Neural cell (in vitro differentiated cells): ENCODE results near the gene PBX4. TPM values are rescaled to one million over a fixed set of nuclear protein-coding genes. Genes with fewer than 3 reads are reported as not detected.

Source experiments
- H2AFZ ChIP-seq: fragments of 200-600, 300-800 bp; sonication (generic), shearing (Covaris generic); 2 replicates; pipeline ENCODE4 v1.6.0; 2014; ENCODE audit warnings: low read depth, mild to moderate bottlenecking, antibody characterized with exemption, low read length, moderate library complexity
- H3F3A ChIP-seq: fragments of 200-600 bp; shearing (Covaris generic); 2 replicates; pipeline ENCODE4 v1.6.1; 2016; ENCODE audit warnings: mild to moderate bottlenecking, moderate library complexity, mixed read lengths, antibody characterized with exemption, low read length; ENCODE audit not compliant: insufficient read depth, poor library complexity, severe bottlenecking
- H3K27ac ChIP-seq: fragments of 200-600, 300-800 bp; sonication (generic), shearing (Covaris generic); 2 replicates; pipeline ENCODE4 v1.5.1; 2014; ENCODE audit warnings: mild to moderate bottlenecking, low read length, moderate library complexity
- H3K27me3 ChIP-seq: fragments of 300-800, 200-600 bp; sonication (generic), shearing (Covaris generic); 2 replicates; pipeline ENCODE4 v1.6.0; 2014; ENCODE audit warnings: mild to moderate bottlenecking, low read depth, low read length, moderate library complexity; ENCODE audit not compliant: insufficient read depth
- H3K36me3 ChIP-seq: fragments of 300-800, 200-600 bp; sonication (generic), shearing (Covaris generic); 2 replicates; pipeline ENCODE4 v1.5.1; 2014; ENCODE audit warnings: mild to moderate bottlenecking, antibody characterized with exemption, low read length, moderate library complexity; ENCODE audit not compliant: insufficient read depth
- H3K4me2 ChIP-seq: fragments of 300-800, 200-600 bp; sonication (generic), shearing (Covaris generic); 2 replicates; pipeline ENCODE4 v1.6.0; 2014; ENCODE audit warnings: mild to moderate bottlenecking, low read length
- H3K4me3 ChIP-seq: fragments of 300-800, 200-600 bp; sonication (generic), shearing (Covaris generic); 2 replicates; pipeline ENCODE4 v1.5.1; 2014; ENCODE audit warnings: mild to moderate bottlenecking, low read length, moderate library complexity
- H3K79me2 ChIP-seq: fragments of 200-600 bp; shearing (Covaris generic); replicated peaks from 2 replicates; pipeline ENCODE4 v1.6.0; 2014; ENCODE audit warnings: mild to moderate bottlenecking, low read length, moderate library complexity; ENCODE audit not compliant: insufficient read depth
- H3K9ac ChIP-seq: fragments of 300-800, 200-600 bp; sonication (generic), shearing (Covaris generic); 2 replicates; pipeline ENCODE4 v1.6.1; 2016; ENCODE audit warnings: mild to moderate bottlenecking, low read length, mixed read lengths
- H3K9me2 ChIP-seq: fragments of 200-600 bp; shearing (Covaris generic); 2 replicates; pipeline ENCODE4 v1.6.1; 2016; ENCODE audit warnings: mild to moderate bottlenecking, low read length, mixed read lengths; ENCODE audit not compliant: insufficient read depth
- H3K9me3 ChIP-seq: fragments of 200-600, 300-800 bp; sonication (generic), shearing (Covaris generic); 2 replicates; pipeline ENCODE4 v1.6.1; 2016; ENCODE audit warnings: mild to moderate bottlenecking, mixed run types, low read length, moderate library complexity, mixed read lengths
- H4K20me1 ChIP-seq: fragments of 200-600 bp; shearing (Covaris generic); 2 replicates; pipeline ENCODE4 v1.6.1; 2016; ENCODE audit warnings: mild to moderate bottlenecking, mixed run types; ENCODE audit not compliant: insufficient read depth
- EP300 ChIP-seq: fragments of 450-650 bp; conservative IDR thresholded peaks from 2 replicates; pipeline ENCODE4 v1.6.1; 2014; ENCODE audit warnings: antibody characterized with exemption, mild to moderate bottlenecking, moderate library complexity; ENCODE audit not compliant: poor library complexity, severe bottlenecking
- EZH2 ChIP-seq: fragments of 200-600, 300-800 bp; shearing (Covaris generic), sonication (generic); IDR thresholded peaks from 2 replicates; pipeline ENCODE4 v1.6.1; 2014; ENCODE audit warnings: antibody characterized with exemption, low read length, borderline replicate concordance, mild to moderate bottlenecking; ENCODE audit not compliant: insufficient read depth, poor library complexity, severe bottlenecking
- MXI1 ChIP-seq: fragments of 450-650 bp; conservative IDR thresholded peaks from 2 replicates; pipeline ENCODE4 v1.6.1; 2014; ENCODE audit warnings: antibody characterized with exemption, mild to moderate bottlenecking; ENCODE audit not compliant: poor library complexity, severe bottlenecking
- POLR2AphosphoS5 ChIP-seq: IDR thresholded peaks from 2 replicates; pipeline ENCODE4 v1.6.1; 2012
- RAD21 ChIP-seq: fragments of 450-650 bp; conservative IDR thresholded peaks from 2 replicates; pipeline ENCODE4 v1.6.1; 2014; ENCODE audit warnings: antibody characterized with exemption, mild to moderate bottlenecking, moderate library complexity
- SMC3 ChIP-seq: fragments of 450-650 bp; conservative IDR thresholded peaks from 2 replicates; pipeline ENCODE4 v1.6.1; 2014; ENCODE audit warnings: antibody characterized with exemption, mild to moderate bottlenecking, moderate library complexity; ENCODE audit not compliant: poor library complexity
- TAF1 ChIP-seq: IDR thresholded peaks from 2 replicates; pipeline ENCODE4 v1.6.1; 2012; ENCODE audit warnings: low read depth
- polyA plus RNA-seq: library from polyadenylated mRNA; depleted of rRNA; stranded (reverse); fragments of >200 nt; gene quantifications from 2 replicates; pipeline ENCODE4 v1.2.3, GENCODE V29; 2014
- TF ChIP-seq, protein P1 (sequence below): IDR thresholded peaks from 2 replicates; pipeline ENCODE4 v1.6.1; 2012; ENCODE audit warnings: borderline replicate concordance
- TF ChIP-seq, protein P2 (sequence below): fragments of 450-650 bp; IDR thresholded peaks from 2 replicates; pipeline ENCODE4 v1.5.1; 2014; ENCODE audit warnings: antibody characterized with exemption, mild to moderate bottlenecking, moderate library complexity; ENCODE audit not compliant: poor library complexity, severe bottlenecking

The PBX4 gene
- polyA plus RNA-seq, 1 donor from 2014 or later = 7.5 TPM

DNA sequence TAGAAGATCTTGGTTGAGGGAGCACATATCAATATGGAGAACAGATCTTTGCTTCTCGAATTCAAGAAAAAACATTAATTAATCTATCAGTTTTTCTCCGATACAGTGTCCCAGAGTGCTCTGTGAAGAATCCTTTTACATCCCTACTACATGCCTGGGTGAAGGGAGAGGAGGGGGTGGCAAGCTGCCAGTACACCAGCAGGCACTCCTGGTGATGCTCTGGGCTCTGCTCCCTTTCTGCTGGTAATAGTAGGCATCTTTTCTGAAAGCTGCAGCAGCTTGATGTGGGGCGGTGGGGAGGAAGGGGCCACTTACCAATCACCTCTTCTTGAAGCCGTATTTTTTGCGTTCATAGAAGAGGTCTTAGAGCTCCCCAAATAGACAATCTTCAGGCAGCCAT, 30.7 kb downstream of the PBX4 start:
- Histone ChIP-seq H3K27me3 (no peaks in the 10 kb centered on the region), H3K4me3 (no peak overlapping the region), H3F3A (no peaks in the 10 kb centered on the region), H3K36me3 (no peaks in the 10 kb centered on the region), H3K9ac (no peak overlapping the region), H2AFZ (no peak overlapping the region), H3K4me2 (no peak overlapping the region), H3K9me3 (no peaks in the 10 kb centered on the region), H3K27ac (no peak overlapping the region), H3K9me2 (no peaks in the 10 kb centered on the region), H4K20me1 (no peaks in the 10 kb centered on the region), H3K79me2 (no peaks in the 10 kb centered on the region)
- TF ChIP-seq EP300 (no peak), EZH2 (no peak), TAF1 (no peak), MXI1 (no peak)
- TF ChIP-seq, protein P1, sequence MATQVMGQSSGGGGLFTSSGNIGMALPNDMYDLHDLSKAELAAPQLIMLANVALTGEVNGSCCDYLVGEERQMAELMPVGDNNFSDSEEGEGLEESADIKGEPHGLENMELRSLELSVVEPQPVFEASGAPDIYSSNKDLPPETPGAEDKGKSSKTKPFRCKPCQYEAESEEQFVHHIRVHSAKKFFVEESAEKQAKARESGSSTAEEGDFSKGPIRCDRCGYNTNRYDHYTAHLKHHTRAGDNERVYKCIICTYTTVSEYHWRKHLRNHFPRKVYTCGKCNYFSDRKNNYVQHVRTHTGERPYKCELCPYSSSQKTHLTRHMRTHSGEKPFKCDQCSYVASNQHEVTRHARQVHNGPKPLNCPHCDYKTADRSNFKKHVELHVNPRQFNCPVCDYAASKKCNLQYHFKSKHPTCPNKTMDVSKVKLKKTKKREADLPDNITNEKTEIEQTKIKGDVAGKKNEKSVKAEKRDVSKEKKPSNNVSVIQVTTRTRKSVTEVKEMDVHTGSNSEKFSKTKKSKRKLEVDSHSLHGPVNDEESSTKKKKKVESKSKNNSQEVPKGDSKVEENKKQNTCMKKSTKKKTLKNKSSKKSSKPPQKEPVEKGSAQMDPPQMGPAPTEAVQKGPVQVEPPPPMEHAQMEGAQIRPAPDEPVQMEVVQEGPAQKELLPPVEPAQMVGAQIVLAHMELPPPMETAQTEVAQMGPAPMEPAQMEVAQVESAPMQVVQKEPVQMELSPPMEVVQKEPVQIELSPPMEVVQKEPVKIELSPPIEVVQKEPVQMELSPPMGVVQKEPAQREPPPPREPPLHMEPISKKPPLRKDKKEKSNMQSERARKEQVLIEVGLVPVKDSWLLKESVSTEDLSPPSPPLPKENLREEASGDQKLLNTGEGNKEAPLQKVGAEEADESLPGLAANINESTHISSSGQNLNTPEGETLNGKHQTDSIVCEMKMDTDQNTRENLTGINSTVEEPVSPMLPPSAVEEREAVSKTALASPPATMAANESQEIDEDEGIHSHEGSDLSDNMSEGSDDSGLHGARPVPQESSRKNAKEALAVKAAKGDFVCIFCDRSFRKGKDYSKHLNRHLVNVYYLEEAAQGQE = no peak

DNA sequence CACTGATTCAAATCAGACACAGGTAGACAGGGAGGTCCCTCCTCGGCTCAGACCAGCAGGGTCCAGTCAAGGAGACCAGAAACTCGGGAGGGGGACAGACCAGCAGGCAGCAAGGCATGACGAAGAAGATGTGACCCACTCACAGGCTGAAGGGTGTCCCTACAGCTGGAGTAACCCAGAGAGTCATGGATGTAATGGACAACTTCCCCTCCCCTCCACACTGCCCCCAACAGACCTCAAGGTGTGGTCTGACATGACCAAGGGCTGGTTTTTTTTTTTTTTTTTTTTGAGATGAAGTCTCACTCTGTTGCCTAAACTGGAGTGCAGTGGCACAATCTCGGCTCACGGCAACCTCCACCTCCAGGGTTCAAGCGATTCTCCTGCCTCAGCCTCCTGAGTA, 34.1 kb downstream of the PBX4 start:
- Histone ChIP-seq H3K9ac (no peak overlapping the region), H3K27ac (no peak overlapping the region), H3K9me2 (no peaks in the 10 kb centered on the region), H3K36me3 (no peaks in the 10 kb centered on the region), H3K79me2 (no peaks in the 10 kb centered on the region), H3K27me3 (no peaks in the 10 kb centered on the region), H3K4me2 (no peak overlapping the region), H3K9me3 (no peaks in the 10 kb centered on the region), H2AFZ (no peak overlapping the region), H4K20me1 (no peaks in the 10 kb centered on the region), H3F3A (no peaks in the 10 kb centered on the region), H3K4me3 (no peak overlapping the region)
- no peak for TF ChIP-seq EZH2
- TF ChIP-seq RAD21 = no peak
- TF ChIP-seq POLR2AphosphoS5 = no peak
- no peak for TF ChIP-seq MXI1
- TF ChIP-seq SMC3 = no peak
- TF ChIP-seq, protein P1 = no peak
- TF ChIP-seq TAF1 = no peak
- TF ChIP-seq, protein P2, sequence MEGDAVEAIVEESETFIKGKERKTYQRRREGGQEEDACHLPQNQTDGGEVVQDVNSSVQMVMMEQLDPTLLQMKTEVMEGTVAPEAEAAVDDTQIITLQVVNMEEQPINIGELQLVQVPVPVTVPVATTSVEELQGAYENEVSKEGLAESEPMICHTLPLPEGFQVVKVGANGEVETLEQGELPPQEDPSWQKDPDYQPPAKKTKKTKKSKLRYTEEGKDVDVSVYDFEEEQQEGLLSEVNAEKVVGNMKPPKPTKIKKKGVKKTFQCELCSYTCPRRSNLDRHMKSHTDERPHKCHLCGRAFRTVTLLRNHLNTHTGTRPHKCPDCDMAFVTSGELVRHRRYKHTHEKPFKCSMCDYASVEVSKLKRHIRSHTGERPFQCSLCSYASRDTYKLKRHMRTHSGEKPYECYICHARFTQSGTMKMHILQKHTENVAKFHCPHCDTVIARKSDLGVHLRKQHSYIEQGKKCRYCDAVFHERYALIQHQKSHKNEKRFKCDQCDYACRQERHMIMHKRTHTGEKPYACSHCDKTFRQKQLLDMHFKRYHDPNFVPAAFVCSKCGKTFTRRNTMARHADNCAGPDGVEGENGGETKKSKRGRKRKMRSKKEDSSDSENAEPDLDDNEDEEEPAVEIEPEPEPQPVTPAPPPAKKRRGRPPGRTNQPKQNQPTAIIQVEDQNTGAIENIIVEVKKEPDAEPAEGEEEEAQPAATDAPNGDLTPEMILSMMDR = no peak
- no peak for TF ChIP-seq EP300
